ENCODE measurements around the gene CATSPERD. TPM values are rescaled to one million over a fixed set of nuclear protein-coding genes. Genes with fewer than 3 reads are reported as not detected.

CATSPERD gene
- total and polyA plus RNA-seq, 4 donors: not detected

GRCh38 chr19:5686326-5686646 is 34.2 kb upstream of the CATSPERD start:
- no peak for DNase-seq (ENCODE audit: low spot score)
- no peak for TF ChIP-seq RXRA (IDR thresholded peaks at IDR 0.05)
- no peak for TF ChIP-seq EGR1 (IDR thresholded peaks at IDR 0.05; ENCODE audit: low read depth in 2 of 2)
- TF ChIP-seq YY1 (IDR thresholded peaks at IDR 0.05): no peak
- TF ChIP-seq ZBTB33 (IDR thresholded peaks at IDR 0.05): no peak
- TF ChIP-seq TAF1 (conservative IDR thresholded peaks at IDR 0.05): no peak
- TF ChIP-seq GABPA (IDR thresholded peaks at IDR 0.05 in 1 of 2, conservative IDR thresholded peaks at IDR 0.05 in 1 of 2): no peak
- no peak for TF ChIP-seq JUND (IDR thresholded peaks at IDR 0.05)
- no peak for TF ChIP-seq FOXA1 (IDR thresholded peaks at IDR 0.05)
- TF ChIP-seq NR2F2 (IDR thresholded peaks at IDR 0.05): no peak
- no peak for TF ChIP-seq HNF4G (IDR thresholded peaks at IDR 0.05)
- TF ChIP-seq SP1 (IDR thresholded peaks at IDR 0.05): no peak
- no peak for TF ChIP-seq REST (IDR thresholded peaks at IDR 0.05)
- TF ChIP-seq RAD21 (IDR thresholded peaks at IDR 0.05): no peak
- no peak overlapping the region for H3K9ac ChIP-seq (ENCODE audit: low read depth in 1 of 2, low read length in 2 of 2)
- no peaks in the 10 kb centered on the region for H3K36me3 ChIP-seq (ENCODE audit: control insufficient read depth in 4 of 4, insufficient read depth in 3 of 4, low read depth in 1 of 4, low read length in 3 of 4)
- H3K27me3 ChIP-seq (ENCODE audit: control insufficient read depth in 4 of 4, insufficient read depth in 4 of 4, low read length in 3 of 4): no peaks in the 10 kb centered on the region
- peak overlapping the region; percentile 57 to 72 for H3K27ac ChIP-seq (ENCODE audit: low read depth in 1 of 2, low read length in 2 of 2)
- peaks cover 0 to 20% (median 8%) of the 10 kb centered on the region in 4 donors for H3K4me1 ChIP-seq (ENCODE audit: control insufficient read depth in 4 of 4, insufficient read depth in 4 of 4, low read length in 3 of 4)
- H3K4me3 ChIP-seq (ENCODE audit: low read depth in 1 of 3, low read length in 3 of 3): peak overlapping the region in 2 of 3 donors; percentile 56 to 64
- no peaks in the 10 kb centered on the region for H3K9me3 ChIP-seq (ENCODE audit: control insufficient read depth in 4 of 4, low read length in 3 of 4)
- WGBS: 47% methylated on average over 16 of the region's 16 CpGs

- H3K9me3 ChIP-seq (ENCODE audit: control insufficient read depth in 4 of 4, low read length in 3 of 4): no peaks in the 10 kb centered on the region
- peak; percentile 100 for DNase-seq (ENCODE audit: low spot score)
- WGBS: 1% methylated on average over 59 of the region's 59 CpGs
- no peaks in the 10 kb centered on the region for H3K27me3 ChIP-seq (ENCODE audit: control insufficient read depth in 4 of 4, insufficient read depth in 4 of 4, low read length in 3 of 4)
- no peak overlapping the region for H3K9ac ChIP-seq (ENCODE audit: low read depth in 1 of 2, low read length in 2 of 2)
- H3K4me3 ChIP-seq (ENCODE audit: low read depth in 1 of 3, low read length in 3 of 3): peak overlapping the region; percentile 23 to 64 (median 56)
- H3K4me1 ChIP-seq (ENCODE audit: control insufficient read depth in 4 of 4, insufficient read depth in 4 of 4, low read length in 3 of 4): peaks cover 2 to 20% (median 8%) of the 10 kb centered on the region in 4 donors
- H3K27ac ChIP-seq (ENCODE audit: low read depth in 1 of 2, low read length in 2 of 2): peak overlapping the region; percentile 57 to 72
- peaks cover 0 to 1% (median under 1%) of the 10 kb centered on the region in 4 donors for H3K36me3 ChIP-seq (ENCODE audit: control insufficient read depth in 4 of 4, insufficient read depth in 3 of 4, low read depth in 1 of 4, low read length in 3 of 4)
- TF ChIP-seq REST (IDR thresholded peaks at IDR 0.05) (peak; percentile 37), CTCF (IDR thresholded peaks at IDR 0.05; ENCODE audit: low read depth, low read length, missing input control) (peak; percentile 80), FOXA2 (IDR thresholded peaks at IDR 0.05) (no peak), ZBTB33 (IDR thresholded peaks at IDR 0.05) (no peak), HNF4G (IDR thresholded peaks at IDR 0.05) (no peak), NR2F2 (IDR thresholded peaks at IDR 0.05) (peak; percentile 66), TAF1 (conservative IDR thresholded peaks at IDR 0.05) (no peak), GABPA (IDR thresholded peaks at IDR 0.05 in 1 of 2, conservative IDR thresholded peaks at IDR 0.05 in 1 of 2) (peak in 1 of 2 donors; percentile 47), HNF4A (conservative IDR thresholded peaks at IDR 0.05) (peak; percentile 33 to 59), RXRA (IDR thresholded peaks at IDR 0.05) (peak; percentile 46 to 62), EGR1 (IDR thresholded peaks at IDR 0.05; ENCODE audit: low read depth in 2 of 2) (peak in 1 of 2 donors; percentile 38), RAD21 (IDR thresholded peaks at IDR 0.05) (peak; percentile 43 to 69), MAX (IDR thresholded peaks at IDR 0.05) (no peak)
Measured at GRCh38 chr19:5686647-5687359, 33.6 kb upstream of the CATSPERD start.

All from liver (tissue), 9 donors.